Measurements from ENCODE around the gene OR5M3. TPM values are rescaled to one million over a fixed set of nuclear protein-coding genes. Genes with fewer than 3 reads are reported as not detected.

The OR5M3 gene
- polyA plus RNA-seq, 3 donors, result not detected

DNA sequence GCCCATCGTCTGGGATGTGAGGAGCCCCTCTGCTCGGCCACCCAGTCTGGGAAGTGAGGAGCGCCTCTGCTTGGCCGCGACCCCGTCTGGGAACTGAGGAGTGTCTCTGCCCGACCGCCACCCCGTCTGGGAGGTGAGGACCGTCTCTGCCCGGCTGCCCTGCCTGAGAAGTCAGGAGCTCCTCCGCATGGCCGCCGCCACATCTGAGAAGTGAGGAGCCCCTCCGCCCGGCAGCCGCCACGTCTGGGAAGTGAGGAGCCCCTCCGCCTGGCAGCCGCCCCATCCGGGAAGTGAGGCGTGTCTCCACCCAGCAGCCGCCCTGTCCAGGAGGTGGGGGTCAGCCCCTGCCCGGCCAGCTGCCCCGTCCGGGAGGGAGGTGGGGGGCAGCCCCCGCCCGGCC lies 23.9 kb upstream of the OR5M3 start:
- no peak overlapping the region for H3K4me3 ChIP-seq (replicated peaks in 1 of 3; ENCODE audit: low read depth in 2 of 3, low read length in 3 of 3)
- no peaks in the 10 kb centered on the region for H3K4me1 Mint-ChIP-seq

DNA sequence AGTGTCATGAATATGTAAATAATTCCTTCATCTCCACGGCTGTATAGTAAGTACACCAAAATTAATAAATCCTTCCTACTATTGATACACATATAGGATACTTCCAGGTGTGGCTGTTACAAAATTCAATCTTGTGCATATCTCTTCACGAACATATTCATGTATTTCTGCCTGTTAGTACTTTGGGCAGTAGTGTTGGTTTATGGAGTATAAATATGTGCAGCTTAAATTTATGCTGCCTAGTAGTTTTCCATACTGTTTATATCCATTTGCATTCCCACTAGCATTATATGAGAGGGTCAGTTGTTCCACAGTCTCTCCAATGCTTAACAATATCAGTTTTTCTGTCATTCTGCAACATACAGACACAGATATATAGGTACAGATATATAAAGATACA lies 22.0 kb upstream of the OR5M3 start:
- TF ChIP-seq, protein P1, sequence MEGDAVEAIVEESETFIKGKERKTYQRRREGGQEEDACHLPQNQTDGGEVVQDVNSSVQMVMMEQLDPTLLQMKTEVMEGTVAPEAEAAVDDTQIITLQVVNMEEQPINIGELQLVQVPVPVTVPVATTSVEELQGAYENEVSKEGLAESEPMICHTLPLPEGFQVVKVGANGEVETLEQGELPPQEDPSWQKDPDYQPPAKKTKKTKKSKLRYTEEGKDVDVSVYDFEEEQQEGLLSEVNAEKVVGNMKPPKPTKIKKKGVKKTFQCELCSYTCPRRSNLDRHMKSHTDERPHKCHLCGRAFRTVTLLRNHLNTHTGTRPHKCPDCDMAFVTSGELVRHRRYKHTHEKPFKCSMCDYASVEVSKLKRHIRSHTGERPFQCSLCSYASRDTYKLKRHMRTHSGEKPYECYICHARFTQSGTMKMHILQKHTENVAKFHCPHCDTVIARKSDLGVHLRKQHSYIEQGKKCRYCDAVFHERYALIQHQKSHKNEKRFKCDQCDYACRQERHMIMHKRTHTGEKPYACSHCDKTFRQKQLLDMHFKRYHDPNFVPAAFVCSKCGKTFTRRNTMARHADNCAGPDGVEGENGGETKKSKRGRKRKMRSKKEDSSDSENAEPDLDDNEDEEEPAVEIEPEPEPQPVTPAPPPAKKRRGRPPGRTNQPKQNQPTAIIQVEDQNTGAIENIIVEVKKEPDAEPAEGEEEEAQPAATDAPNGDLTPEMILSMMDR (IDR thresholded peaks at IDR 0.05), result no peak
- no peak for DNase-seq
- Mint-ChIP-seq H3K27ac (no peak overlapping the region), H3K36me3 (no peaks in the 10 kb centered on the region), H3K27me3 (ENCODE audit: low read depth in 3 of 3) (no peaks in the 10 kb centered on the region), H3K4me1 (no peaks in the 10 kb centered on the region), H3K4me3 (no peak overlapping the region), H3K9me3 (peaks cover 3 to 23% (median 13%) of the 10 kb centered on the region in 7 donors)
- no peaks in the 10 kb centered on the region for H3K27me3 ChIP-seq (ENCODE audit: control insufficient read depth in 2 of 2, insufficient read depth in 2 of 2, low read length in 2 of 2)
- H3K4me1 ChIP-seq (ENCODE audit: control insufficient read depth in 1 of 2, insufficient read depth in 2 of 2, low read length in 2 of 2), result no peaks in the 10 kb centered on the region
- no CpG with 5 or more reads among the region's 2 CpGs for WGBS (ENCODE audit: insufficient coverage)
- no peak overlapping the region for H3K4me2 ChIP-seq (replicated peaks; ENCODE audit: extremely low read depth, low read length, poor library complexity, severe bottlenecking)
- H3K27ac ChIP-seq (ENCODE audit: low read depth in 1 of 2, low read length in 2 of 2), result no peak overlapping the region
- H3K4me3 ChIP-seq (replicated peaks in 1 of 3; ENCODE audit: low read depth in 2 of 3, low read length in 3 of 3), result no peak overlapping the region
- intact Hi-C loops (cut with micrococcal nuclease), result no loop called here
- no peak overlapping the region for H2AFZ ChIP-seq (ENCODE audit: insufficient read depth, low read depth, low read length, poor library complexity, severe bottlenecking)
- no peaks in the 10 kb centered on the region for H3K79me2 ChIP-seq (ENCODE audit: insufficient read depth, low read length)
- no peaks in the 10 kb centered on the region for H3K36me3 ChIP-seq (replicated peaks in 1 of 2; ENCODE audit: control insufficient read depth in 1 of 2, insufficient read depth in 2 of 2, low read length in 2 of 2)
- no peaks in the 10 kb centered on the region for H4K20me1 ChIP-seq (ENCODE audit: insufficient read depth, low read length)
- no peak overlapping the region for H3K9ac ChIP-seq (ENCODE audit: insufficient read depth, low read length, poor library complexity, severe bottlenecking)
- H3K9me3 ChIP-seq (replicated peaks in 1 of 2; ENCODE audit: control insufficient read depth in 1 of 2, insufficient read depth in 1 of 2, low read length in 2 of 2), result peaks cover 0 to 26% of the 10 kb centered on the region in 2 donors

More for the DNA sequence above, 23.9 kb upstream of the OR5M3 start:
- WGBS (ENCODE audit: insufficient coverage), result 100% methylated on average over 22 of the region's 28 CpGs
- no peaks in the 10 kb centered on the region for H3K27me3 ChIP-seq (ENCODE audit: control insufficient read depth in 2 of 2, insufficient read depth in 2 of 2, low read length in 2 of 2)
- H3K27ac Mint-ChIP-seq, result no peak overlapping the region
- H3K36me3 ChIP-seq (replicated peaks in 1 of 2; ENCODE audit: control insufficient read depth in 1 of 2, insufficient read depth in 2 of 2, low read length in 2 of 2), result no peaks in the 10 kb centered on the region
- peaks cover 0 to 24% of the 10 kb centered on the region in 2 donors for H3K9me3 ChIP-seq (replicated peaks in 1 of 2; ENCODE audit: control insufficient read depth in 1 of 2, insufficient read depth in 1 of 2, low read length in 2 of 2)
- TF ChIP-seq, protein P1 (IDR thresholded peaks at IDR 0.05), result no peak
- intact Hi-C loops (cut with micrococcal nuclease), result no loop called here
- H3K9ac ChIP-seq (ENCODE audit: insufficient read depth, low read length, poor library complexity, severe bottlenecking), result no peak overlapping the region
- no peak overlapping the region for H2AFZ ChIP-seq (ENCODE audit: insufficient read depth, low read depth, low read length, poor library complexity, severe bottlenecking)
- no peaks in the 10 kb centered on the region for H3K36me3 Mint-ChIP-seq
- peaks cover 3 to 22% (median 13%) of the 10 kb centered on the region in 7 donors for H3K9me3 Mint-ChIP-seq
- no peak overlapping the region for H3K4me2 ChIP-seq (replicated peaks; ENCODE audit: extremely low read depth, low read length, poor library complexity, severe bottlenecking)
- no peaks in the 10 kb centered on the region for H4K20me1 ChIP-seq (ENCODE audit: insufficient read depth, low read length)
- H3K27ac ChIP-seq (ENCODE audit: low read depth in 1 of 2, low read length in 2 of 2), result no peak overlapping the region
- no peak overlapping the region for H3K4me3 Mint-ChIP-seq
- DNase-seq, result no peak
- H3K27me3 Mint-ChIP-seq (ENCODE audit: low read depth in 3 of 3), result no peaks in the 10 kb centered on the region
- no peaks in the 10 kb centered on the region for H3K79me2 ChIP-seq (ENCODE audit: insufficient read depth, low read length)
- H3K4me1 ChIP-seq (ENCODE audit: control insufficient read depth in 1 of 2, insufficient read depth in 2 of 2, low read length in 2 of 2), result no peaks in the 10 kb centered on the region
